K562 (cell line): ENCODE data around the gene MT2A. TPM values are rescaled to one million over a fixed set of nuclear protein-coding genes. Genes with fewer than 3 reads are reported as not detected.

Experiments used
- MAZ ChIP-seq, 2 experiments: fragments of 450-650 bp in 1 of 2; sonication (generic) in 1 of 2; formaldehyde crosslinking; IDR thresholded peaks in 1 of 2; conservative IDR thresholded peaks in 1 of 2; 2 replicates each; pipeline versions ENCODE4 v1.4.0 to v1.5.0; 2020; ENCODE audit warnings: mild to moderate bottlenecking in 1 of 2, missing genetic modification reagents in 1 of 2
- MEF2A ChIP-seq: IDR thresholded peaks from 2 replicates; pipeline ENCODE4 v1.6.1; 2011; ENCODE audit warnings: low read depth, mild to moderate bottlenecking, low read length, moderate library complexity; ENCODE audit not compliant: control insufficient read depth
- MYNN ChIP-seq, 2 experiments: sonication (generic); formaldehyde crosslinking in 1 of 2; IDR thresholded peaks; 2 replicates each; pipeline versions ENCODE4 v1.5.0 to v1.6.1; 2016 to 2020; ENCODE audit warnings: antibody characterized with exemption in 1 of 2, missing genetic modification reagents in 1 of 2
- NEUROD1 ChIP-seq: fragments of 150-350 bp; IDR thresholded peaks from 2 replicates; pipeline ENCODE4 v1.6.1; 2014; ENCODE audit warnings: borderline replicate concordance, low read length, low read depth; ENCODE audit not compliant: partially characterized antibody
- POLR2AphosphoS2 ChIP-seq: IDR thresholded peaks from 2 replicates; pipeline ENCODE4 v1.6.1; 2012; ENCODE audit warnings: low read length, improper control_type of control experiment
- SMAD3 ChIP-seq: fragments of 450-650 bp; formaldehyde crosslinking; conservative IDR thresholded peaks from 2 replicates; pipeline ENCODE4 v1.4.0; 2020; ENCODE audit warnings: mild to moderate bottlenecking
- STAT5A ChIP-seq: IDR thresholded peaks from 2 replicates; pipeline ENCODE4 v1.6.1; 2012; ENCODE audit warnings: low read length, inconsistent platforms, borderline replicate concordance
- U2AF1 ChIP-seq: fragments of 200-400 bp; formaldehyde crosslinking; optimal IDR thresholded peaks from 2 replicates; pipeline ENCODE3; 2017; ENCODE audit warnings: mild to moderate bottlenecking, low read depth, low read length, moderate library complexity
- ZNF134 ChIP-seq: fragments of 250-450 bp; sonication (Bioruptor Pico); conservative IDR thresholded peaks from 2 replicates; pipeline ENCODE4 v1.4.0; 2020
- ZNF324 ChIP-seq: fragments of 250-450 bp; sonication (Bioruptor Pico); IDR thresholded peaks from 2 replicates; pipeline ENCODE4 v1.4.0; 2020; ENCODE audit warnings: mild to moderate bottlenecking
- ZNF639 ChIP-seq, 2 experiments: fragments of 200-800 bp in 1 of 2; sonication (Bioruptor generic) in 1 of 2; sonication (generic) in 1 of 2; formaldehyde crosslinking in 1 of 2; IDR thresholded peaks in 1 of 2; conservative IDR thresholded peaks in 1 of 2; 2 replicates each; pipeline versions ENCODE4 v1.5.0 to v1.6.1; 2016 to 2020; ENCODE audit warnings: missing compliant biosample characterization in 1 of 2, missing genetic modification characterization in 1 of 2, missing genetic modification reagents in 1 of 2
- polyA plus RNA-seq, 8 experiments: library from polyadenylated mRNA; depleted of rRNA in 4 of 8; stranded (reverse) in 5 of 8; unstranded in 3 of 8; fragments of >200 nt; fragmentation: Nextera tagmentation in 2 of 8; fragmentation: Illumina TruSeq in 1 of 8; extraction: Ambion mirVana in 2 of 8; extraction: Trizol in 1 of 8; gene quantifications; 2 replicates each; pipeline versions ENCODE4 v1.2.1 to v1.2.3, GENCODE V29; 2011 to 2014; ENCODE audit warnings: inconsistent platforms in 1 of 8, missing spikeins in 1 of 8
- total RNA-seq, 7 experiments: library from RNA; depleted of rRNA in 6 of 7; stranded (reverse); fragments of >200 nt in 6 of 7; fragmentation: Illumina TruSeq in 2 of 7; extraction: Trizol in 2 of 7; gene quantifications; 2 replicates each; pipeline versions ENCODE4 v1.2.1 to v1.2.3, GENCODE V29; 2011 to 2021; ENCODE audit warnings: low replicate concordance in 1 of 7
- TF ChIP-seq, protein P1 (sequence below): fragments of 250-450 bp; sonication (Bioruptor Pico); IDR thresholded peaks from 2 replicates; pipeline ENCODE4 v1.4.0; 2020; ENCODE audit warnings: borderline replicate concordance
- TF ChIP-seq, protein P2 (sequence below): sonication (generic); formaldehyde crosslinking; IDR thresholded peaks from 2 replicates; pipeline ENCODE4 v1.8.1; 2023; ENCODE audit warnings: missing genetic modification reagents, mild to moderate bottlenecking, borderline replicate concordance
- TF ChIP-seq, protein P3 (sequence below): fragments of 150-350 bp; IDR thresholded peaks from 2 replicates; pipeline ENCODE4 v1.6.1; 2014; ENCODE audit warnings: low read depth, mild to moderate bottlenecking, low read length, borderline replicate concordance

Gene MT2A
- total and polyA plus RNA-seq, 9 of the 15 experiments (the other 6 are each of a cell fraction or from before 2014, with no cell fraction given), result 2.0 to 16.9 (median 8.5) TPM

DNA sequence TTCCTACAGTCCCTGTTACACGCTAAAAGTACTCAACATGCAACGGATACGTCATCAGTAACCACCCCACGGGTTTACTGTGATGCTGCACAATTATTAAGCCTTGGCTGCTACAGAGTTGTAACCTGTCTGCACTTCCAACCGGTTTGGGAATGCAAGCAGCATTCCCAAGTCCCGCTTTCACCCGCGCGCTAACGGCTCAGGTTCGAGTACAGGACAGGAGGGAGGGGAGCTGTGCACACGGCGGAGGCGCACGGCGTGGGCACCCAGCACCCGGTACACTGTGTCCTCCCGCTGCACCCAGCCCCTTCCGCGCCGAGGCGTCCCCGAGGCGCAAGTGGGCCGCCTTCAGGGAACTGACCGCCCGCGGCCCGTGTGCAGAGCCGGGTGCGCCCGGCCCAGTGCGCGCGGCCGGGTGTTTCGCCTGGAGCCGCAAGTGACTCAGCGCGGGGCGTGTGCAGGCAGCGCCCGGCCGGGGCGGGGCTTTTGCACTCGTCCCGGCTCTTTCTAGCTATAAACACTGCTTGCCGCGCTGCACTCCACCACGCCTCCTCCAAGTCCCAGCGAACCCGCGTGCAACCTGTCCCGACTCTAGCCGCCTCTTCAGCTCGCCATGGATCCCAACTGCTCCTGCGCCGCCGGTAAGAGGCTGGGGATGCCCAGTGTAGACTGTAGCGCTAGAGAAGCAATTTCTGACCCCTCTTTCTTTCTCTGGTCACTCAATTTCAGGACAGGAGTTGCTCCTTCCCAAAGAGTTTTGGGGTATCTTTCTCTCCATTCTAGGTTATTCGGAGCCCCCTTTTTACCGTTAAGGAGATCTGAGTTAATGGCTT, at the start of gene MT2A (continued):
- TF ChIP-seq, protein P1, sequence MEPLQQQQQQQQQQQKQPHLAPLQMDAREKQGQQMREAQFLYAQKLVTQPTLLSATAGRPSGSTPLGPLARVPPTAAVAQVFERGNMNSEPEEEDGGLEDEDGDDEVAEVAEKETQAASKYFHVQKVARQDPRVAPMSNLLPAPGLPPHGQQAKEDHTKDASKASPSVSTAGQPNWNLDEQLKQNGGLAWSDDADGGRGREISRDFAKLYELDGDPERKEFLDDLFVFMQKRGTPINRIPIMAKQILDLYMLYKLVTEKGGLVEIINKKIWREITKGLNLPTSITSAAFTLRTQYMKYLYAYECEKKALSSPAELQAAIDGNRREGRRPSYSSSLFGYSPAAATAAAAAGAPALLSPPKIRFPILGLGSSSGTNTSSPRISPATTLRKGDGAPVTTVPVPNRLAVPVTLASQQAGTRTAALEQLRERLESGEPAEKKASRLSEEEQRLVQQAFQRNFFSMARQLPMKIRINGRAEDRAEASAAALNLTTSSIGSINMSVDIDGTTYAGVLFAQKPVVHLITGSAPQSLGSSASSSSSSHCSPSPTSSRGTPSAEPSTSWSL (CRISPR knock-in tag), result no peak
- TF ChIP-seq ZNF639 (CRISPR knock-in tag; conservative IDR thresholded peaks at IDR 0.05 in 1 of 2, IDR thresholded peaks at IDR 0.05 in 1 of 2) (0 out of 4 replicates have a peak, but pooled peaks of 1 of the 2 experiments have one; percentile 42), NEUROD1 (peak; percentile 7), SMAD3 (CRISPR knock-in tag) (no peak), ZNF134 (0 out of 2 replicates have a peak, but pooled peaks have one; percentile 43), MEF2A (no peak), MYNN (IDR thresholded peaks at IDR 0.05) (no peak), MYNN (CRISPR knock-in tag; IDR thresholded peaks at IDR 0.05) (no peak), POLR2AphosphoS2 (no peak), MAZ (CRISPR knock-in tag; conservative IDR thresholded peaks at IDR 0.05 in 1 of 2, IDR thresholded peaks at IDR 0.05 in 1 of 2) (peak; percentile 83 to 86), STAT5A (no peak), ZNF324 (CRISPR knock-in tag) (no peak), U2AF1 (peak; percentile 72)
- TF ChIP-seq, protein P2, sequence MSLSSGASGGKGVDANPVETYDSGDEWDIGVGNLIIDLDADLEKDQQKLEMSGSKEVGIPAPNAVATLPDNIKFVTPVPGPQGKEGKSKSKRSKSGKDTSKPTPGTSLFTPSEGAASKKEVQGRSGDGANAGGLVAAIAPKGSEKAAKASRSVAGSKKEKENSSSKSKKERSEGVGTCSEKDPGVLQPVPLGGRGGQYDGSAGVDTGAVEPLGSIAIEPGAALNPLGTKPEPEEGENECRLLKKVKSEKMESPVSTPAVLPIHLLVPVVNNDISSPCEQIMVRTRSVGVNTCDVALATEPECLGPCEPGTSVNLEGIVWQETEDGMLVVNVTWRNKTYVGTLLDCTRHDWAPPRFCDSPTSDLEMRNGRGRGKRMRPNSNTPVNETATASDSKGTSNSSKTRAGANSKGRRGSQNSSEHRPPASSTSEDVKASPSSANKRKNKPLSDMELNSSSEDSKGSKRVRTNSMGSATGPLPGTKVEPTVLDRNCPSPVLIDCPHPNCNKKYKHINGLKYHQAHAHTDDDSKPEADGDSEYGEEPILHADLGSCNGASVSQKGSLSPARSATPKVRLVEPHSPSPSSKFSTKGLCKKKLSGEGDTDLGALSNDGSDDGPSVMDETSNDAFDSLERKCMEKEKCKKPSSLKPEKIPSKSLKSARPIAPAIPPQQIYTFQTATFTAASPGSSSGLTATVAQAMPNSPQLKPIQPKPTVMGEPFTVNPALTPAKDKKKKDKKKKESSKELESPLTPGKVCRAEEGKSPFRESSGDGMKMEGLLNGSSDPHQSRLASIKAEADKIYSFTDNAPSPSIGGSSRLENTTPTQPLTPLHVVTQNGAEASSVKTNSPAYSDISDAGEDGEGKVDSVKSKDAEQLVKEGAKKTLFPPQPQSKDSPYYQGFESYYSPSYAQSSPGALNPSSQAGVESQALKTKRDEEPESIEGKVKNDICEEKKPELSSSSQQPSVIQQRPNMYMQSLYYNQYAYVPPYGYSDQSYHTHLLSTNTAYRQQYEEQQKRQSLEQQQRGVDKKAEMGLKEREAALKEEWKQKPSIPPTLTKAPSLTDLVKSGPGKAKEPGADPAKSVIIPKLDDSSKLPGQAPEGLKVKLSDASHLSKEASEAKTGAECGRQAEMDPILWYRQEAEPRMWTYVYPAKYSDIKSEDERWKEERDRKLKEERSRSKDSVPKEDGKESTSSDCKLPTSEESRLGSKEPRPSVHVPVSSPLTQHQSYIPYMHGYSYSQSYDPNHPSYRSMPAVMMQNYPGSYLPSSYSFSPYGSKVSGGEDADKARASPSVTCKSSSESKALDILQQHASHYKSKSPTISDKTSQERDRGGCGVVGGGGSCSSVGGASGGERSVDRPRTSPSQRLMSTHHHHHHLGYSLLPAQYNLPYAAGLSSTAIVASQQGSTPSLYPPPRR (CRISPR knock-in tag), result no peak
- TF ChIP-seq, protein P3, sequence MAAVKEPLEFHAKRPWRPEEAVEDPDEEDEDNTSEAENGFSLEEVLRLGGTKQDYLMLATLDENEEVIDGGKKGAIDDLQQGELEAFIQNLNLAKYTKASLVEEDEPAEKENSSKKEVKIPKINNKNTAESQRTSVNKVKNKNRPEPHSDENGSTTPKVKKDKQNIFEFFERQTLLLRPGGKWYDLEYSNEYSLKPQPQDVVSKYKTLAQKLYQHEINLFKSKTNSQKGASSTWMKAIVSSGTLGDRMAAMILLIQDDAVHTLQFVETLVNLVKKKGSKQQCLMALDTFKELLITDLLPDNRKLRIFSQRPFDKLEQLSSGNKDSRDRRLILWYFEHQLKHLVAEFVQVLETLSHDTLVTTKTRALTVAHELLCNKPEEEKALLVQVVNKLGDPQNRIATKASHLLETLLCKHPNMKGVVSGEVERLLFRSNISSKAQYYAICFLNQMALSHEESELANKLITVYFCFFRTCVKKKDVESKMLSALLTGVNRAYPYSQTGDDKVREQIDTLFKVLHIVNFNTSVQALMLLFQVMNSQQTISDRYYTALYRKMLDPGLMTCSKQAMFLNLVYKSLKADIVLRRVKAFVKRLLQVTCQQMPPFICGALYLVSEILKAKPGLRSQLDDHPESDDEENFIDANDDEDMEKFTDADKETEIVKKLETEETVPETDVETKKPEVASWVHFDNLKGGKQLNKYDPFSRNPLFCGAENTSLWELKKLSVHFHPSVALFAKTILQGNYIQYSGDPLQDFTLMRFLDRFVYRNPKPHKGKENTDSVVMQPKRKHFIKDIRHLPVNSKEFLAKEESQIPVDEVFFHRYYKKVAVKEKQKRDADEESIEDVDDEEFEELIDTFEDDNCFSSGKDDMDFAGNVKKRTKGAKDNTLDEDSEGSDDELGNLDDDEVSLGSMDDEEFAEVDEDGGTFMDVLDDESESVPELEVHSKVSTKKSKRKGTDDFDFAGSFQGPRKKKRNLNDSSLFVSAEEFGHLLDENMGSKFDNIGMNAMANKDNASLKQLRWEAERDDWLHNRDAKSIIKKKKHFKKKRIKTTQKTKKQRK, result no peak
